GM19463 (cell line): Measurements from ENCODE around the gene GMPR.
"Not testable (repeated sequence)": the region's sequence is repeated elsewhere in the genome, so short reads cannot be mapped to it uniquely, and the experiment has no call there.

ENCODE experiments used
- ATAC-seq: cut with Tn5 transposase; IDR thresholded peaks from one replicate; pipeline ENCODE4 v1.9.1; 2021; ENCODE audit warnings: mild to moderate bottlenecking, moderate library complexity; ENCODE audit not compliant: unreplicated experiment

GMPR gene

DNA sequence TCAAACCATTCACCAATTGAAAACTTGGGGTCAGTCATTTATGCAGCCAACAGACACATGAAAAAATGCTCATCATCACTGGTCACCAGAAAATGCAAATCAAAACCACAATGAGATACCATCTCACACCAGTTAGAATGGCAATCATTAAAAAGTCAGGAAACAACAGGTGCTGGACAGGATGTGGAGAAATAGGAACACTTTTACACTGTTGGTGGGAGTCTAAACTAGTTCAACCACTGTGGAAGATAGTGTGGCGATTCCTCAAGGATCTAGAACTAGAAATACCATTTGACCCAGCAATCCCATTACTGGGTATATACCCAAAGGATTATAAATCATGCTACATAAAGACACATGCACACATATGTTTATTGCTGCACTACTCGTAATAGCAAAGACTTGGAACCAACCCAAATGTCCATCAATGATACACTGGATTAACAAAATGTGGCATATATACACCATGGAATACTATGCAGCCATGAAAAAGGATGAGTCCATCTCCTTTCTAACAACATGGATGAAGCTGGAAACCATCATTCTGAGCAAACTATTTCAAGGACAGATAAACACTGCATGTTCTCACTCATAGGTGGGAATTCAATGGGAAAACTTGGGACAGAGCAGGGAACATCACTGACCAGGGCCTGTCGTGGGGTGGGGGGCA, 13.2 kb upstream of the GMPR start:
- ATAC-seq: not testable (repeated sequence)

DNA sequence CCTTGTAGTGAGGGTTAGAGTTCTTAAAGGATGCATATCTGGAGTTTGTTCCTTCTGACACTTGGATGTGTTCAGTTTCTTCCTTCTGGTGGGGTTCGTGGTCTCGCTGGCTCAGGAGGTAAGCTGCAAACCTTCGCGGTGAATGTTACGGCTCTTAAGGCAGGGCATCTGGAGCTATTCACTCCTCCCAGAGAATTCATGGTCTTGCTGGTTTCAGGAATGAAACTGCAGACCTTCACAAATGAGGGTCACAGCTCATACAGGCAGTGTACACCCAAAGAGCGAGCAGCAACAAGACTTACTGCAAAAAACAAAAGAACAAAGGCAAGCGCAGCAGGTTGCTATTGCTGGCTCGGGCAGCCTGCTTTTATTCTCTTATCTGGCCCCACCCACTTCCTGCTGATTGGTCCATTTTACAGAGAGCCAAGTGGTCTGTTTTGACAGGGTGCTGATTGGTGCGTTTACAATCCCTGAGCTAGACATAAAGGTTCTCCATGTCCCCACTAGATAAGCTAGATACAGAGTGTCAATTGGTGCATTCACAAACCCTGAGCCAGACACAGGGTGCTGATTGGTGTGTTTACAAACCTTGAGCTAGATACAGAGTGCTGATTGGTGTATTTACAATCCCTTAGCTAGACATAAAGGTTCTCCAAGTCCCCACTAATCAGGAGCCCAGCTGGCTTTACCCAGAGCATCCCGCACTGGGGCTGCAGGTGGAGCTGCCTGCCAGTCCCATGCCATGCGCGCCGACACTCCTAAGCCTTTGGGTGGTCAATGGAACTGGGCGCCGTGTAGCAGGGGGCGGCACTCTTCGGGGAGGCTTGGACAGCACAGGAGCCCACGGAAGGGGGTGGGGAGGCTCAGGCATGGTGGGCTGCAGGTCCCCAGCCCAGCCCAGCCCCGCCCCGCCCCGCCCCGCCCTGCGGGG, 12.0 kb upstream of the GMPR start:
- not testable (repeated sequence) for ATAC-seq

DNA sequence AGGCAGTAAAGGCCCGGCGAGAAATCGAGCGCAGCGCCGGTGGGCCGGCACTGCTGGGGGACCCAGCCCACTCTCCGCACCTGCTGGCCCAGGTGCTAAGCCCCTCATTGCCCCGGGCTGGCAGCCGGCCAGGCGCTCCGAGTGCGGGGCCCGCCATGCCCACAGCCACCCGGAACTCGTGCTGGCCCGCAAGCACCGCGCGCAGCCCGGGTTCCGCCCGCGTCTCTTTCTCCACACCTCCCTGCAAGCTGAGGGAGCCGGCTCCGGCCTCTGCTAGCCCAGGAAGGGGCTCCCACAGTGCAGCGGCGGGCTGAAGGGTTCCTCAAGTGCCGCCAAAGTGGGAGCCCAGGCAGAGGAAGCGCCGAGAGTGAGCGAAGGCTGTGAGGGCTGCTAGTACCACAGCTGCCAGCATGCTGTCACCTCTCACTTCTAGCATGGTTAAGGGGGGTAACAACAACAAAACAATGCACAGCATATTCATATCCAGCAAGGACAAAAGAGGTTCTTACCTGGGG, 11.3 kb upstream of the GMPR start:
- no peak for ATAC-seq

DNA sequence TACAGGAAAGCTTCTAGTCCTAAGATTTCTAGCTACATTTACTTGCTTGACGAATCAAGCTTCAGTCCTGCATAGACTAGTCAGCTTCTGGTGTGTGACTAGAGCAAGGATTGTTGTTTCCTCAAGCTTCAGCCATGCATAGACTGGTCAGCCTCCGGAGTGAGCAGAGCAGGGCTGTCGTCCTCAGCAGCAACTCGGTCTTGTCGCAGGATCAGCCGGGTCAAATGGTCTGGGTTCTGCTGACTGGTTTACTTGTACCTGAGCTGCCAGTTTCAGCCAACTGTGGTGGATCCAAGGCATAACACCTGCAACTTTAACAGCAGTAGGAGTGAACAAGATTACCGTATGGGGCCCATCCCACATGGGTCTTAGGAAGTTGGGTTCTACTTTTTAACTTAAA, 10.8 kb upstream of the GMPR start:
- ATAC-seq: no peak

DNA sequence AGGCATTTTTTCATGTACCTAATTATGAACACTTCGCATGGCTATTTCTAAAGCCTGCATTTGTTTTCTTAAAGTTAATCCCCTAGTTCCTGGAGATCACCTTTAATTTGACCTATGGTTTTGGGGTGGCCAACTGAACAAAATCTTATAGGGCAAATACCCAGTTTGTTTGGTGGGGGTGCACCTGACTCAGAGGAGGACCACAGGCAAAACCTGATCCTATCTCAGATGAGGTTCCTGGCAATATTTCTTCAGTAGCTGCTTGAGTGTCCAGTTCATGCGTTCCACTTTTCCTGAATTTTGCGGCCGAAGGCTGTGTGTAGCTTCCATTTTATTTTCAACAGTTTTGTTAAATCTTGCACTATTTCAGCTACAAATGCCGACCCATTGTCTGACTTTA, 10.3 kb upstream of the GMPR start:
- ATAC-seq: no peak

DNA sequence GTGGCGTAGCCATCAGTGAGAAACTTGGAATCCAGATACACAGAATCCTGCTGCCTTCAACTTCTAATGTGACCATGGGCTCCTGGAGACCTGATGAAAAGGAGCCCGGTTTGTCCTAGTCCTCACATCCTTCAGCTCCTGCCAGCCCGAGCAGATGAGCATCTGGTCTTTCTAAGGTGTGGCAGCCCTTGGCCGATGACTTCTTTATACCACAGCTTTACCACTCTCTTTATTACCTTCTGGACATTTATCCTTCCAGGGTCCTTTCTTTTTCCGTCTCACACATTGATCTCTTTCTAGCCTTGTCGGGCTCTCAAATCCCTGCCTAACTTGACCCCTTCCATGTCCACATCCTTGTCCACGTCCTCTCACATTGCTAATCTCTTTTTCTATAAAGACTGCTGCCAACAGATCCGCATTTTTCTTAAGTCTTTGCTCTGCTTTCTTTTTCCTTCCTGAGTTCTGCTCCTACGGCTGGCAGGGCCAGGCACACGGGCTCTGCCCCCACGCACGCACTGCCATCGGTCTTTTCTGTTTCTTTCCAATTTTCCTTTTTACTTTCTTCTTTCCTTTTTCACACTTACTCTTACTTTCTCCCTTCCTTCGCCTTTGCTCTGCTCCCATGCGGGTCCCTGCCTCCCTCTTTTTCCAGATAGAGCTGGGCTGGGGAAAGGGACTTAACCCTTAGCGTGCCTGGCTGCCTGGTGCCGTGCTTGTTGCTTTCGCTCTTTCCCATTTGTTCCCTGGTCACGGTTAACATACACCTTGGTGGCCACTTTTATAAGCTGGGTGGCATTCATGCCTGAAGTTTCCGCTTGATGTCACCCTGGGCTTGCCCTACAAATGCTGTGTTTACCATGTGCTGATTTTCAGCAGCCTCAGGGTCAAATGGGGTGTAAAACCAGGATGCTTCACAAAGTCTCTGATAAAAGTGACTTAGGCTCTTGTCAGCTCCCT, 9.4 kb upstream of the GMPR start:
- no peak for ATAC-seq

DNA sequence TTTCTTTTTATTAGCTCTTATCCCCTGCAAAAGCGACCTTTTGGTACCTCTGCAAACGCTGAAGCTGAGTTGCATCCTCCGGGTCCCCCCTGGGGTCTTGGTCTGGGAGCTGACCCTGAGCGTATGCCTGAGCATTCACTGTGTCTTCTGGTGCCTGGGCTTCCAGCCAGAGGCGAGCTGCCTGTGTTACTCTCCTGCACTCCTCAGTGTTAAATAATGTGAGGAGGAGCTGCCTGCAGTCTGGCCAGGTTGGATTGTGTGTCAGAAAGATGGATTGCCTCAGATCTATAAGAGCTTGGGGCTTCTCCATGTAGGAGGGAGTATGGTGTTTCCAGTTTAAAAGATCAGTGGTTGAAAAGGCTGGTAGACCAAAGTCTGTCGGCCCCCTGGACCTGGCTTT, 8.7 kb upstream of the GMPR start:
- no peak for ATAC-seq

DNA sequence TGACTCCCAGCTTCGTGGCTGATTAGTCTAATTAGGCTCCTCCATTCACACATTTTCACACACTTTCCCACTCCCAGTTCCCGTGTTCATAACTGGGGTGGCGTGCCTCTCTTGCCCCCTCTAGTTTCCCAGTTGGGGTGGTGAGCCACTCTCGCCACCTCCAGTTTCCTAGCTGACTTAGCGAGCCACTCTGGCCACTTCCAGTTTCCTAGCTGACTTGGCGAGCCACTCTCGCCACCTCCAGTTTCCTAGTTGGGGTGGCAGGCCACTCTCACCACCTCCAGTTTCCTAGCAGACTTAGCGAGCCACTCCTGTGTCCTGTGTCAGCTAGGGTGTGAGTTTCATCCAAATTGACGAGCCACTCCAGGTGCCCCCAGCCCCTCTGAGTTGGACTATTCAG, 7.4 kb upstream of the GMPR start:
- no peak for ATAC-seq

DNA sequence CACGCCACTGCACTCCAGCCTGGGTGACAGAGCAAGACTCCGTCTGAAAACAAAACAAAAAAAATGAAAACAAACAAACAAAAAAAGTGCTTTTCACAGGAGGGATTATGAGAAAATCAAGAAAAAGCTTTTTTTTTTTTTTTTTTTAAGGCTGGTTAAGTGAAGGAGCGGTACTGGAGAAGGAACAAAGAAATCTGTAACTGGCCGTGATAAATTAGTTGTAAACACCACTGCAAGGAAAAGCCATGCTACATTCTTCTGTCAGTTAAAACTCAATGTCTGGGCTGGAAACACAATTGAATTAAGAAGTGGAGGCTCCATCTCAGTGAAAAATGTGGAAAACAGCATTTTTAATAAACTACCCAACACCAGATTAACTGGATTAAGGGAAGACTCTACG, 6.3 kb upstream of the GMPR start:
- no peak for ATAC-seq

DNA sequence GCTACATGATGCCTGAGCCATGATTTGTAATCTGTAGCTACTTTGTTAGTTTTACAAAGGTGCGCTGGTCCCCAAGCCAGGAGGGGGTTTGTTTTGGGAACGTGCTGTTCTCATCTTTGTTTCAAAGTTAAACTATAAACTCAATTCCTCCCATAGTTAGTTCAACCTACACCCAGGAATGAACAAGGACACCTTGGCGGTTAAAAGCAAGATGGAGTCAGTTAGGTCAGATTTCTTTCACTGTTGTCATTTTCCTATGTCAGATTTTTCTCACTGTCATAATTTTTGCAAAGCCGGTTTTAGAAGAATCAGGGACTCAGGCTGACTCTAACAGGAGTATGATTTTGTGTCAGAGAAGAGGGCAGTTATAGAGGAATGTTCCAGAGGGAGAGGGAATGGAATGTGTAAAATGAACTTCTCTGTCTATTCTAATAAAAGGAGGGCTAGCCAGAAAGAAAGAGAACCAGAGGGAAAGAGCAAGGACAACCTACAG, 2.3 kb upstream of the GMPR start:
- ATAC-seq: no peak

DNA sequence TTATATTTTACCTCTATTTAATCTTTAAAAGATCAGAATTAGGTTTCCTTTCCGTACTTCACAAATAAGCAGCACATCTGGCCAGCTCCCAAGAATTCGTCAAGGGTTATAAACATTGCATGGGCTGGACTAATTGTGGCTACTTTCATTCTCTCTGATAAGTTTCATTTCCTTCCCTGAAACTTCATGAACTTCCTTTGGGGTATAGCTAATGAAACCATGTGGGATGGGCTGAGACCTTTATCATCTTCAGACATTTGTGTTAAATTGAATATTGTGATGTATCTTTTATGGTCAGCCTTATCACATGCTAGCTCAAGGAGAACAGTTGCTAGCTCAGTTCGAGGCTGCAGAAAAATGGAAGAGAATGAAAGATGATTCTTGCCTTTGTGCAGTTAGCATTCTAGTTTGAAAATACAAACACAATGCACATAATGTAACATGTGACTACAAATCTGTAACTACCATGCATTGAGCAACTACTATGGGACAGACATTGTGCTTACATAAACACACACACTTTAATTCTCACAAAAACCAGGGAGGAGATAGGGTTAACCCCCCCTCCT, 1.7 kb upstream of the GMPR start:
- ATAC-seq: peak; percentile 27

DNA sequence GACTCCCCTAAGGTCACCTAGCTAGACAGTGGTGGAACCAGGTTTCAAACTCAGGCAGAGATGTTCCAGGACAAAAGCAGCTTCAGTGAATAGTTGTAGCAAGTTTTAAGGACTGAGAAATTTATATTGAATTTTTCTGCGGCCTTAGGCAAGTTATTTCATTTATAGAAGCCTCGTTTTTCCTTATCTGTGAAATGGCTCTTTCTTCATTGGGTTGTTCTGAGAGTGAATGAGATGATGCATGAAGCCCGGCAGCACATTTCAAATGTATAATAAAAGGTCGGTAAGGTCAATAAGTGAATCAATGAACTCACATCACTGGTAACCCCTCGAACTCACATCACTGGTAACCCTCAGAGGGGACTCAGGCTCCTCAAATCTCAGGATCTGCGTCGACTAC, 1.1 kb upstream of the GMPR start:
- ATAC-seq: no peak

DNA sequence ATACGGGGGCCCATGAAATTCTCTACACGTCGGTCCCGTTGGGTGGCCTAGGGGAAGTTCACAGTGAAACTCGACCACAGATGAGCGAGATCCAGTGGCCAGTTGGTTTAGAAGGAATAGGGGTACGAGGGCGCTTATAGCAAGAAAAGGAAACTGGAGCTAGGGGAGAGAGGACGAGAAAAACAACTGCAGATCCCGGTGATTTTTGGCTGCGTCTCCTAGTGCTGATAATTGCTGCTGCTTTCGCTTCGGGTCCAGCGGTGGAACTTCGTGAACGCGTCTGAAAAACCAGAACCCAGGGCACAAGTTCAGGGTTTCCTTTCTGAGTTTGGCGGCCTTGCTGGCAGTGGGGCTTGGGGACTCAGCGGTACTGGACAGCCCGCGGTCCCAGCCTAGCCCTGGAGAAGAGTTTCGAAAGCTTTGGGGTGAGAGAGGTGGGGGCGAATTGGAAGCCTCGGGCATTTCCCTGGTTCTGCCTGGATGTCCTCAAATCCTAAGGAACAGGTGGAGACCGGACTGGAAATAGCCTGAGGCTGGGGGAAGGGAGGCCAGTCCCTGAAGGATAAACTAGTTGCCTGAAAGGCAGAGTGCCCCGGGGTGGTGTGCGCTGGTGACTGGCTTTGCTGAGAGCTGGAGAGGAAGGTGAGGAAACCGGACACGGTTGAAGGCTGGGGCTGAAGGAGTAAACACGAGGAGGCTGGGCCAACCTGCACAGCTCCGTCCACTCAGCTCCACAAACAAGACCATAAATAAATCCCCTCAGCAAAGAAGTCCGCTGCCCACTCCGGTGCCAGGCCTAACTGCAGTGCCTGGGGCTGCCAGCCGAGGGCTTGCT, 793 bp downstream of the GMPR start:
- peak; percentile 15 for ATAC-seq

DNA sequence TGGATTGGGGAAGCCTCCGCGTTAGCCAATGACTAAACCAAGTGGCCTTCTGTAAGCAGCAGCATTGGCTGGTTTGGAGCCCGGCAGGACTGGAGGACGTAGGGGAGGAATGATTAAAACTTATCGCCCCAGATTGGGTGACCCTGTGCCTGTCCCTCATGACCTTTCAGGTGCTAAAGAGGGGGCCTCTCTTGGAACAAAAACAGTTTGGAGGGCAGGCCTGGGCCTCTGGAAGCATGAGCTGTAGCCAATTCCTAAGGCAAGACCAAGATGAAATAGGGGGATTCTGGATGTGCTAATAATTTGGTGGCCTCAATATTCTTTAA, 1.4 kb downstream of the GMPR start:
- peak; percentile 44 for ATAC-seq

DNA sequence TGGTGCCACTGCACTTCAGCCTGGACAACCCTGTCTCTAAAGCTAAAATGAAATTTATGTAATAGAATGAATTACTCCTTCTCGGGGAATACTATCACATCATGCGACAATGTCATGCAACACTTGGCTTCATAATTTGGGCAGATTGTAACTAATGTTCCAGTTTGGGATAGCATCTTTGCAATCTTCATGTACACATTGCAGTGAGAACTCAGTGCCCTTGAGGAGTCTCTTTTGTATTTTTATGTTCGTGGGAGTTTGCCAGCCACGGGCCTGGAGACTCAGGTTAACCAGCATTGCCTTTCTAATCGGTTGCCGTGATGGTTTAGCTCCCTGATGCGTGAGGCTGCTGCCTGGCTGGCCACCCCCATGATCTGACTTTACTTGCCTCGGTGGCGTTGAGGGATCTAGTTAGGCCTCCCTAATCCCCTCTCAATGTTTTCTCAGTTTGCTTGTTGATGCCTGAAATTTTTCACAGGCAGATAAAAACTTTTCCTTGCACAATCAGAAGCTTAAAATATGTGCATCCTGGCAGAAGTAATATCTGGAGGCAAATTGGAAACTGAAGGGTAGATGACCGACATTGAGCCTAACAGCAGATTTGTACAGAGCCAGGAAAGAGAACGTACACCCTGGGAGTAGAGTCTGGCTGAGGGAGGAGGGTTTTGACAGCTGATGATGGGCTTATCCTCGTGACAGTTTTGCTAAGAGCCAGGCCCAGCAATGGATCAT, 2.4 kb downstream of the GMPR start:
- ATAC-seq: no peak

DNA sequence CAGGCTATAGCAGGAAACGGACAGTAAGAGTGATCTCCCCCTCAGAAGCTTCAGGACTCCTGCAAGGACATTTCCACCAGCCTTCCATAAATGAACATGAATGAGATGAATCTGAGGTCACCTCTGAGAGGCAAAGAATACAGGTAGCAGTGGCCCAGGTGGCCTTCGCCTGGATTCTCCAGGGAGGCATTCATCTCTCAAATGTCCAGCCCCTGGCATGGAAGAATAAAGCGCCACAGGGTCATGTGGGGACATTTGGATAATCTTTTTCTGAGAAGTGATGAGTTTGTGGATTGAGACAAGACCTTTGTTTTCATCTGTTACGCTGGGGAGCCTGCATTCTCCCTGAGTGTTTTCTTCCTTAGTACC, 2.9 kb downstream of the GMPR start:
- no peak for ATAC-seq

DNA sequence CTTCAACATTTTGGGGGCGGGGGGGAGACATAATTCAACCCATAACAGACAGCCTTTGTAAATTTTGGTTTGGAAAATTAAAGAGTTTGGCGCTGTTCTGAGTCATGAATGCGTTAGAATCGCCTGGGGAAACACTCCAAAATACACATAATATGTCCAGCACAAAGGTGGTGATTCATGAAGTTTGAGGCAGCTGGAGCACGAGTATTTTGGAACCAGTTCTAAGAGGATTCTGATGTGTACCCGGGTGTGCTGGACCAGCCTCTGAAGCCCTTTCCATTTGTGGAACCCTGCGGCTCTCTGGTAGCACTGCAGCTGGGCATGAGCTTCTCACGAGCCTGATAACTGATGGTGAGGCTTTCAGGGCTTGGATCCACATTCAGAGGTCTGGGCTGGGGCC, 4.7 kb downstream of the GMPR start:
- no peak for ATAC-seq

DNA sequence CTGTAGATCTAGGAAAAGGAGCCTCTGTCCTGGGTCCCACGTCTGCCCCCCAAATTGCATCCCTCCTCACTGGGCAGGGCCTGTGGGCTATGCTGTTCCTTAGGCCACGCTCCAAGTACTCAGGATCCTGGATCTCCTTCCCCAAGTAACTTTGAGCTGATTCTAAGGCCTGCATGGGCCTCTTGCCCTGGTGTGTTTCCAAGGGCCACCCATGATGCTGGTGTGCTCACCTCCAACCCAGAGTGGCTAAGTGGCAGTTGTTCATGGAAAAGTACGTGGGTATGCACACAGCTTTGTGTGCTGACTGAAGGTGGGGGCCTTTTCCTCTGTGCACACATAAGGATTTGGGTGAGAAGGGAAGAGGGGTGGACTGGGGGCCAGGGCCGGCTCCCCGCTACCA, 5.3 kb downstream of the GMPR start:
- ATAC-seq: no peak

DNA sequence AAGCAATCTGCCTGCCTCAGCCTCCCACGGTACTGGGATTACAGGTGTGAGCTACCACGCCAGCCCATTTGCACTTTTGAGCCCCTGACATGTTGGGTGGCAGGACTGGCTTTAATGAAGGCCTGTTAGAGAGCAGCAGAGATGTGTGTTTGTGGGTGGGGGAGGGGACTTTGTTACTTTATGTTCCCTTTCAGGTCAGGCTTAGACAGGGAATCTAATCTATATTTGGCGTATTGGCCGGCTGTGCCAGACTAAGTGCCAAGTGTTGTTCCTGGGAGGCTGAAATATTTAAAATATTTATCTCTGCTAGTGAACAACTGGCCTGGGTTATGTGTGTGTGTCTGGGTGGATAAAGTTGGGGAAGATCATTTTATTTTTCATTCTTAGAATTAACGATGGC, 6.1 kb downstream of the GMPR start:
- ATAC-seq: no peak
